Fibroblast of villous mesenchyme (primary cell): ENCODE data around the gene HIPK1. TPM values are rescaled to one million over a fixed set of nuclear protein-coding genes. Genes with fewer than 3 reads are reported as not detected.

ENCODE experiments used
- DNase-seq: peaks from one replicate; pipeline ENCODE4 v3.0.0-alpha.2; 2010; ENCODE audit warnings: low read depth
- H3K4me3 ChIP-seq: 2 replicates; pipeline ENCODE4 v1.5.1; 2011; ENCODE audit warnings: low read depth, mild to moderate bottlenecking, low read length
- CTCF ChIP-seq: IDR thresholded peaks from 2 replicates; pipeline ENCODE4 v1.5.1; 2012; ENCODE audit warnings: low read depth, mild to moderate bottlenecking, low read length; ENCODE audit not compliant: insufficient read depth
- total RNA-seq: library from RNA; depleted of rRNA; stranded (reverse); fragments of >200 nt; gene quantifications from 2 replicates; pipeline ENCODE4 v1.2.3, GENCODE V29; 2012

The HIPK1 gene
- total RNA-seq, 1 donor = 32.4 TPM

- no peak for TF ChIP-seq CTCF
- H3K4me3 ChIP-seq = peak overlapping the region; percentile 77
- DNase-seq = peak; percentile 69
Measured at GRCh38 chr1:113928187-113928930, 765 bp upstream of the HIPK1 start.

DNA sequence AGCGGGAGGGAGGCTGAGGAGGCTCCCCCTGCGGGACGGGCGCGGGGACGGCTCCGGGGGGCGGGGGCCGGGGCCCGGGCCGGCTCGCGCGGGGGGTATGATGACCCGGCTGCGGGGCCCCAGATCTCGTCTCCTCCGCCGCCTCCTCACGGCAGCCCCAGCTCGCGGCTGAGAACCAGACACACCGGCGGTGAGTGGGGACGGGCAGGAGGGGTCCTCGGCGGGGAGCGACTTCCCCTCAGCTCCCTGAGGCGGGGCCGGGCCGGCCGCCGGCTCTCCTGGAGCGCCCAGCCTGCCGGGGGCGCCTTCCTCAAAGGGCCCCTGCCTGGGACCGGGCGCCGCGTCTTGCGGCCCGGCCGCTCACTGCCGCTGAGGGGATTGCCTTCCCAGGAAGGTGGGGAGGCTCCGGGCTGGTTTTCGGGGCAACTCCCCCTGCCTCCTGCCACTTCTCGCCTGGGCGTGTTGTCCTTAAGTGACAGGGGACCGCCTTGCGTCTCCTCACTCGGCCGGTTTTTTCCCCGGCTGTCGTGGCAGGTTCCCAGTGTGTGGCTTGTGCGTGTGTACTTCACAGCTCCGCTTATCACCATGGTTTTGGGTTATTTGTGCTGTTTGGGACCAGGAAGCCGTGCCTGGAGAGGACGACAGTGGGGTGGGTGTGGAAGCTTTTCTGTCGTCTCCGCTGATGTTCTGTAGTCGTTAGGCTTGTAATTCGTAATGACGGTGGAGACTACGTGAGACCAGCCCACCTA is 800 bp downstream of the HIPK1 start:
- peak overlapping the region; percentile 77 for H3K4me3 ChIP-seq
- peak; percentile 51 for DNase-seq
- peak; percentile 31 for TF ChIP-seq CTCF

GRCh38 chr1:113930499-113931161 is 1.5 kb downstream of the HIPK1 start:
- H3K4me3 ChIP-seq = peak overlapping the region; percentile 77
- DNase-seq = peak; percentile 72
- no peak for TF ChIP-seq CTCF

DNA sequence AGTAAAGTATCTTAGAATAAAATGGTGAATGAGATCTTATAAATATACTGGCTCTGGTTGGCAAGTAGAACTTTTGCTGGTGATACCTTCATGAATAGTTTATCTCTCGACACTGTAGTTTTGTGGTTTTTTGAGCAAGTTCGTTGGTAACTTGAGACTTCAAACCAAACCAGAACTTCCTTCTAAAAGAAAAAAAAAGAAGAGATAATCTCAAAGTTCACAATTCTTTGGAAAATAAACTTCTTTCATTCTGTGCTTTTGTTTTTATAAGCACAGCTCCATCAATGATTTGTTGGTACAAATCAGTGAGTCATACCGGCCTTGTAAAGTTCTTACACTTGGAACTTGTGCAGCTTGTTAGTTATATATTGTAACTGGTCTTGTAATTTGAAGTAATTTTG is 2.3 kb downstream of the HIPK1 start:
- peak; percentile 64 for DNase-seq
- TF ChIP-seq CTCF = no peak
- H3K4me3 ChIP-seq = peak overlapping the region; percentile 77

GRCh38 chr1:113934006-113934405 is 4.9 kb downstream of the HIPK1 start:
- no peak for DNase-seq
- no peak overlapping the region for H3K4me3 ChIP-seq
- TF ChIP-seq CTCF = no peak

DNA sequence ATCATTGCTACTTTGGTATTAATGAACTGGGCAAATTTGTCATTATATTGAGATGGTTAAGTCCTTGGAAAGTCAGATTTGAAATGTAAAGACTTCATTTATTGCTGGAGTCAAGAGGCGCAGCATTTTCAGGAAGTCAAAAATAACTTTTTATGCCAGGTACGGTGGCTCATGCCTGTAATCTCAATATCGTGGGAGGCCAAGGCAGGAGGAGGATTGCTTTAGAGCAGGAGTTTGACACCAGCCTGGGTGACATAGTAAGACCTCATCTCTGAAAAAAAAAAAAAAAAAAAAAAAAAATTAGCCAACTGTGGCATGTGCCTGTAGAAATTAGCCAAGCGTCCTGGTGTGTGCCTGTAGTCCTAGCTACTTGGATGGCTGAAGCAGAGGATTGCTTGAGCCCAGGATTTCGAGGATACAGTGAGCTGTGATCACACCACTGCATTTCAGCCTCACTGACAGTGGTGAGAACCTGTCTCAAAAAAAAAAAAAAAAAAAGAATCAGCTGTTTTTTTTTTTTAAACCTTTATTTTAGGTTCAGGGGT is 5.5 kb downstream of the HIPK1 start:
- H3K4me3 ChIP-seq = no peak overlapping the region
- no peak for TF ChIP-seq CTCF
- DNase-seq = no peak
